IPS-20b (cell line): ENCODE results near the gene RASA4.
"Not testable (repeated sequence)": the region's sequence is repeated elsewhere in the genome, so short reads cannot be mapped to it uniquely, and the experiment has no call there.

ENCODE experiments used
- H3K27ac ChIP-seq: one replicate; pipeline ENCODE4 v1.5.1; 2013; ENCODE audit warnings: low read length
- H3K27me3 ChIP-seq: 2 replicates; pipeline ENCODE4 v1.6.1; 2013; ENCODE audit warnings: mild to moderate bottlenecking, low read length, inconsistent platforms; ENCODE audit not compliant: insufficient read depth
- H3K36me3 ChIP-seq: 2 replicates; pipeline ENCODE4 v1.6.1; 2013; ENCODE audit warnings: low read depth, mild to moderate bottlenecking, inconsistent platforms, low read length, moderate library complexity; ENCODE audit not compliant: insufficient read depth
- H3K4me1 ChIP-seq: 2 replicates; pipeline ENCODE4 v1.6.1; 2013; ENCODE audit warnings: mild to moderate bottlenecking, control low read depth, inconsistent platforms, low read length, moderate library complexity; ENCODE audit not compliant: insufficient read depth
- H3K4me3 ChIP-seq: 2 replicates; pipeline ENCODE4 v1.5.1; 2013; ENCODE audit warnings: mild to moderate bottlenecking, low read length, inconsistent platforms
- H3K9ac ChIP-seq: 2 replicates; pipeline ENCODE4 v1.6.1; 2013; ENCODE audit warnings: low read depth, mild to moderate bottlenecking, inconsistent platforms, low read length, moderate library complexity
- H3K9me3 ChIP-seq: 2 replicates; pipeline ENCODE4 v1.6.1; 2013; ENCODE audit warnings: mild to moderate bottlenecking, low read depth, low read length, inconsistent platforms; ENCODE audit not compliant: insufficient read depth

RASA4 gene

GRCh38 chr7:102531583-102531982 is 85.0 kb downstream of the RASA4 start:
- not testable (repeated sequence) for H3K9ac ChIP-seq, H3K27ac ChIP-seq, H3K4me1 ChIP-seq, H3K4me3 ChIP-seq, H3K36me3 ChIP-seq, H3K9me3 ChIP-seq, H3K27me3 ChIP-seq

- H3K27me3 ChIP-seq, H3K27ac ChIP-seq, H3K9ac ChIP-seq, H3K4me1 ChIP-seq, H3K36me3 ChIP-seq, H3K4me3 ChIP-seq, H3K9me3 ChIP-seq: not testable (repeated sequence)
These were observed 88.4 kb downstream of the RASA4 start for GRCh38 chr7:102527822-102528793.

- H3K27ac ChIP-seq, H3K27me3 ChIP-seq, H3K36me3 ChIP-seq, H3K4me3 ChIP-seq, H3K9ac ChIP-seq, H3K4me1 ChIP-seq, H3K9me3 ChIP-seq: not testable (repeated sequence)
These were observed 89.4 kb downstream of the RASA4 start for GRCh38 chr7:102527182-102527581.

DNA sequence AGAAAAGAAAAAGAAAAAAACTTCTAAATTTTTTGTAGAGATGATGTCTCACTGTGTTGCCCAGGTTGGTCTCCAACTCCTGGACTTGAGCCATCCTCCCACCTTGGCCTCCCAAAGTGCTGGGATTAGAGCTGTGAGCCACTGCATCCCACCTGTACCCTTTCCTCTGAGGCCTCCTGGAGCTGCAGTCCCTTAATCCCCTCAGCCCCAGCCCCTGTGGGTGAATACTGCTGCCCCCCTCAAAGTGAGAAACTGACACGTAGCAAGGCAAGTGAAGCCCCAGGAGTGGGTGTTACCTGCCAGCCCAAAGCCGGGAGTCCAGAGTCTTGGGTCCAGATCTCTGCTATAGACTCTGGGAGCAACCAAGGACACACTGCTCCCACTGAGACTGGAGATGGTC is 91.8 kb downstream of the RASA4 start:
- not testable (repeated sequence) for H3K4me1 ChIP-seq, H3K9me3 ChIP-seq, H3K27me3 ChIP-seq, H3K27ac ChIP-seq, H3K9ac ChIP-seq, H3K4me3 ChIP-seq, H3K36me3 ChIP-seq
